Effector CD8-positive, alpha-beta T cell (primary cell): ENCODE measurements around the gene CCDC137.

ENCODE experiments used
- DNase-seq: peaks from one replicate; lab custom pipeline; 2025; lab: John Stamatoyannopoulos, UW

Gene CCDC137

DNA sequence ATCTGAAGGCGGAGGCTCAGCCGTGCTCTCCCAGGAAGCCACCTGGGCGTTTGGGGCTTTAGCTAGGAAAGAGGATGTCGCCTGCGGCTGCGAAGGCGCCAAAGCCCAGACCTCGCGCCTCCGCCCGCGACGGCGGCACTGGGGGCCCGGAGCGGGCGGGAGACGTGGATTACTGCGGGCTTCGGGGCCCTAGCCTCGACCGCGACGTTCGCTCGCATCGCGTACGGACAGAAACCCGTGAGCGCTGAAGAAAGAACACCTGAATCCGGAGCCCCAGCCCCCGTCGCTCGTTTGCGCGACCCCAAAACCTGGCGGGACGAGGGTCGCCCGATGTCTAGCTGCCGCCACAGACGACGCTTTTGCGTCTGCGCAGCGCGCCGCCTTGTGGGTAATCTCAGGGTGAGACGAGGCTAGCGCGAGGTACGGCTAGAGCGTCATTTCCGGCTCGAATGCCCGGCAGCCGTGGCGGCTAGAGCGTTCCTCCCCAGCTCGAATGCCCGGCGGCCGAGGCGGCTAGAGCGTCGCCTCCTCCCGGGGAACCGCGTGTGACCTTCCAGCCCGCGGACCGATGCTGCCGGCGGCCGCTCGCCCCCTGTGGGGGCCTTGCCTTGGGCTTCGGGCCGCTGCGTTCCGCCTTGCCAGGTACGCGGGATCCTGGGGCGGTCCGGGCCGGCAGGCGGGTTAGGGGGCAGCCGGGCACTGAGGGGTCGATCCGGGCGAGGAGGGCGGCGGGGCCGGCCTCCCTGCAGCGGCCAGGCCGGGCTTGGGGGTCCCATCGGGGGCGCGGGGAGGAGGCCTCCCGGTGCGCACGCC is 36.6 kb downstream of the CCDC137 start, which contains the start of gene MRPL12:
Gene MRPL12, plus strand, starts transcription at position 434 of the 813 bp plus-strand sequence. Its CDS starts 135 bp downstream, at position 569.
- peak; percentile 80 for DNase-seq

- DNase-seq = no peak
These were observed 37.5 kb downstream of the CCDC137 start for GRCh38 chr17:81703747-81704654.

GRCh38 chr17:81705518-81706231 is 39.1 kb downstream of the CCDC137 start:
- no peak for DNase-seq

- DNase-seq = no peak
These were observed 39.7 kb downstream of the CCDC137 start for GRCh38 chr17:81706232-81706611.

DNA sequence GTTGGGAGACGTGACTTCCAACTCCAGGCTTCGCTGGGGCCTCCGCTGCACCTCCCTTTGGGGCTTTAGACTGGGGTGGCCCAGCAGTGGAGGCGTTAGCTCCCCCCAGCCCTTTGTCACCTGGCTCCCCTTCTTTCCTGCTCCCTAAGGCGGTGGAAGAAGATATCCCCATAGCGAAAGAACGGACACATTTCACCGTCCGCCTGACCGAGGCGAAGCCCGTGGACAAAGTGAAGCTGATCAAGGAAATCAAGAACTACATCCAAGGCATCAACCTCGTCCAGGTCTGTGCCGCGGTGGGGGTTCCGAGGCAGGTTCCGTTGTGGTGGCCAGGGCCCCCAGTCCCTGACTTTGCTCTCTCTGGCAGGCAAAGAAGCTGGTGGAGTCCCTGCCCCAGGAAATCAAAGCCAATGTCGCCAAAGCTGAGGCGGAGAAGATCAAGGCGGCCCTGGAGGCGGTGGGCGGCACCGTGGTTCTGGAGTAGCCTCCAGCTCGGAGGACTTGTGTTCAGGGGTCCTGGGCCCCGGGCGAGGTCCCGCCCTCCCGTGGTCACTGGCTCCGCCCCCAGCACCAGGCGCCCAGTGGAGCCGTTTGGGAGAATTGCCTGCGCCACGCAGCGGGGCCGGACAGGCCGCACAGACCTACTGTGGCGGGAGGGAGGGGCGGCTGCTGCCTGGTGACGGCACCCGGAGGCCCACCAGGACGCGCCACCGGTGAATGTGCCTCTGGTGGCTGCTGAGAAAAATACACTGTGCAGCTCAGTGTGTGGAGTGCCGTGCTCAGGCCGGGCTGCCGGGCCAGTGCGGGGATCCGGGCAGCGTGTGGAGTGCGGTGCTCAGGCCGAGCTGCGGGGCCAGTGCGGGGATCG is 40.5 kb downstream of the CCDC137 start:
- DNase-seq = no peak

GRCh38 chr17:81707725-81708646 is 41.4 kb downstream of the CCDC137 start:
- DNase-seq = no peak

GRCh38 chr17:81708739-81709185 is 42.2 kb downstream of the CCDC137 start:
- DNase-seq = no peak

GRCh38 chr17:81710514-81711308 is 44.2 kb downstream of the CCDC137 start:
- no peak for DNase-seq

- DNase-seq = peak; percentile 66
These were observed 45.4 kb downstream of the CCDC137 start, which contains the start of gene SLC25A10 for GRCh38 chr17:81711814-81712467. TSS of gene SLC25A10 (plus strand) at chr17:81712284. CDS start at chr17:81712427, 143 bp downstream.

DNA sequence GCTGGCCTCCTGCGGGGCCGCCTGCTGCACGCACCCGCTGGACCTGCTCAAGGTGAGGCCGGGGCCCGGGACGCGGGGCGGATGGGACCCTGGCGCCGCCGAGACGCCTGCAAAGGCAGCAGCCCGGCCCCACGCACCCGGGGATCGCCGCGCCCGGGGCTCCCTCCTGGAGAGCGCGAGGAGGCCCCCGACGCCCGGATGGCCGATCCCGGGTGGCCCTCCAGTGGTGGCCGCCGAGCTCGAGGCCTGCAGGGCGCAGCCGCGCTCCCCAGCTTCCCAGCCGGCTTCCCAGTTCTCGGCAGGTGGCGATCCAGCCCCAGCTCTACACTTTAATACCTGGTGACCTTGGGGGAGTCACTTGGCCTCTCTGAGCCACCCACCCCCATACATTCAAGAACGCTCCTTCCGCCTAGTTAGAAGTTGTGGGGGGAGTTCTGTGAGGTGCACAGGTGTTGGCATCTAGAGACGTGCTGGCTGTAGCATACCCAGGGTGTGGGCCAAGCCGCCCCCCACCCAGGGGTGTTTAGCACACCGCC is 46.0 kb downstream of the CCDC137 start:
- DNase-seq = no peak

DNA sequence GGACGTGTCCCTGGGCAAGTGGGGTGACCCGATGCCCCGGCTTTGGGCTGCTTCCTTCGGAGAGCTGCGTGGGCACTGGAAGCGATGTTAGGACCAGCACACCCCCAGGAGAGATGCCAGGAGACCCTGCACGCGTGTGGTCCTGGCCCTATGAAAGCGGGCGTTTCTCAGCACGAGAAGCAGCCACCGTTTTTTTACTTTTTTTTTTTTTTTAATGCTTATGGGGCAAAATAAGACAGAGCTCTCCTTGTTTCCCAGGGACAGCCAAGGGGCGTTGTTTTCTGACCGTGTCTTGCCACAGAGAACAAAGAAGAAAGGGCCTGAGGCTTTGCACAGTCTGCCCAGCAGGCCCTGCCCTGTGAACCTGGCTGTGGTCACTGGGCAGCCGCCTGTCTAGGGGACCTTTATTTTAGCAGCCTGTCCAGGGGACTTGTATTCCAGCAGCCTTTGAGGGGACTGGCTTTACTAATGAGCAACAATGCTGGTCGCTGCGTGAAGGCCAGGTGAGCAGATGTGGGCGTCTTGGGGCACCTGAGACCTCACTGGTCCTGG is 46.5 kb downstream of the CCDC137 start:
- no peak for DNase-seq

DNA sequence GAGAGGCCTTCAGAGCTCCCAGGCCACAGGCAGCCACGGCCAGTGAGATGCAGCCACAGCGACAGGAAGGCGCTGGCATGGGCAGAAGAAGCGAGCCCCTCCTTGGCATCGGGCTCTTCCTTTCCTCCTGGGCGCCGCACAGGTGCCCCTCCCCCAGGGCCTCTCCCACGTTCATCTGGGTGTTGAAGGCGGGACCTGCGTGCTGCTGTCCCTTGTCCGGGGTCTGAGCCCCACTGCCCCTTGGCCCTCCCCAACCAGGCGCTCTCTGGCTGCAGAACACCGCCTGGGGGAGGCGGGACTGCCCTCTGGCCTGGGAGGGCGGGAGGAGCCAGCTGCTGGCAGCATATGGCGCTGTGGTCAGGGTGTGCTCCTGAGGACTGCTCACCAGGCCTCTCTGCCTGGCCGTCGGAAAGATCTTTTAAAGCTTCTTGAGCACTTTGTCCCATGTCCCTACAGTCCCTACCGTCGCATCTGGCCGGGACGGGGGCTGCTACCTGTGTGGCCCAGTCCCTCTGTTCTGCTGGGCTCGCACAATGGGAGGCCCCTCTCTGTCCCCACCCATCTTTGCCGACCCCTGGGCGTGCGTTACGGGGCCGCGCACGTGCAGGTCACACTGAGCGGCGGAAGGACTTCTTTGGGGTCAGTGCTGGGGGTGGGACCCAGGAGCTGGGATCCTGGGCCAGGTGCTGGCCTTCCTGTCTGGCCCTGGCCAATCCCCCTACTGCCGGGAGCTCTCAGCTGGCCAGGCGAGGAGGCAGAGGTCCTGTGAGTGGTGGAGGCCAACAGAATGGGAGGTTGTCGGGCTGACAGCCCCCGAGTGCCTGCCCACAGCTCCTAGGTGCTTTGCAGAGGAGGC is 47.2 kb downstream of the CCDC137 start:
- DNase-seq = no peak

DNA sequence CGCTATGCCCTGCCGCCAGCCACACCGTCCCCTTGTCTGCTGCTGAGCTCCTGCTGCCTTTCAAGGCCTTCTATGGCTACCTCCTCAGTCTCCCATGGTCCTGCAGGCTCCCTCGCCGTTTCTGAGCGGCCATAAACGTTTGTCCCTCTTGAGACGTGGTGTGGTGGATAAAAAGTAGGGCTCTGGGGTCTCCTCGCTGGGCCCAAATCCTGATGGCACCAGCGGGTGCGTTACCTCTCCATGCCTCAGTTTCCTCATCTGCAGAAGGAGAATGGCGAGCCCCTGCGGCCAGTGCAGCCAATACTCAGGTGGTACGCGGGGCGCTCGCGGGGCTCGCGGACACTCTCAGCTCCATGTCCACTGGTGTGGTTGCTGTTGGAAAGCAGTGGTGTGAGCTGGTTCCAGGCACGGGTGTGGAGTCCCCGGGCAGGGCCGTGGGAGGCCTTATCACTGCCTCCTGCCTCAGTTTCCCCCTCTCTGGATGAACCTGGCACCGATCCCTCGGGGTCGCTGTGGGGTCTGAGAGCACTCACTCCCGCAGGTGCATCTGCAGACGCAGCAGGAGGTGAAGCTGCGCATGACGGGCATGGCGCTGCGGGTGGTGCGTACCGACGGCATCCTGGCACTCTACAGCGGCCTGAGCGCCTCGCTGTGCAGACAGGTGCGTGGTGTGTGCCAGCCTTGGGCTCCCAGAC is 48.0 kb downstream of the CCDC137 start:
- DNase-seq = no peak

DNA sequence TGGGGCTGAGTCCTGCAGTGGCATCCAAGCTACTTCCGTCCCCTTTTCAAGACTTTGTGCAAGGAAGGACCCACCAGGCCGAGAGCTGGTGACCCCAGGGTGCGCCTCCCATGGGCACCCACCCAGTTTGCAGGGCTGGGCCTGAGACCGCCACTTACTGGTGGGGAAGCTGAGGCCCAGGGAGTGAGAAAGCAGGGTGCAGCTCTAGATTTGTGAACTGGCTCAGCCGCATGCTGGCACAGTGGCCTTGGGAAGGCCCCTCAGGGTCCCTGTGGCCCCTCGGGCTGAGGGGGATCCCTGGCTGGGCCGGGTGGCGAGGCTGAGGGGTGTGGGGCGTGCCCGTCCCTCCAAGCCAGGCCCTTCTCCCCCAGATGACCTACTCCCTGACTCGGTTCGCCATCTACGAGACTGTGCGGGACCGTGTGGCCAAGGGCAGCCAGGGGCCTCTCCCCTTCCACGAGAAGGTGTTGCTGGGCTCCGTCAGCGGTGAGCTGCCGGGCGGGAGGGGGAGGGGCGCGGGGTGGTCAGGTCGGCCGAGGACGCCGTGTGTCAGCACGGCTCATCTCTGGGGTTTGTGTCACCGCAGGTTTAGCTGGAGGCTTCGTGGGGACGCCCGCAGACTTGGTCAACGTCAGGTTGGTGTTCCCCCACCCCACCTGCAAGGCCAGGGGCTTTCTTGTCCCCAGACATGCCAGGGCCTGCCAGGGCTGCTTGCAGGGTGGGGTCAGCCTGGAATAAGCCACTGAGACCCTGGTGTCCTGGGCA is 48.8 kb downstream of the CCDC137 start:
- no peak for DNase-seq

GRCh38 chr17:81715872-81716673 is 49.5 kb downstream of the CCDC137 start:
- DNase-seq = no peak
